B cell (primary cell): ENCODE data around the gene ADAM19. TPM values are rescaled to one million over a fixed set of nuclear protein-coding genes. Genes with fewer than 3 reads are reported as not detected.

Source experiments
- ATAC-seq: fragments of 200-7000 bp; cut with Tn5 transposase; one replicate; pipeline ENCODE4 v1.10.0; 2021; ENCODE audit warnings: low read depth, mild to moderate bottlenecking, moderate number of reproducible peaks, moderate library complexity
- CTCF ChIA-PET: fragments of 350-600 bp; sonication (Branson Sonifier 250); formaldehyde crosslinking; loops from one replicate; lab custom pipeline; 2021; ENCODE audit warnings: antibody characterized with exemption, inconsistent platforms; lab: Charles Lee
- POLR2A ChIA-PET: fragments of 350-600 bp; sonication (Branson Sonifier 250); formaldehyde crosslinking; loops from one replicate; lab custom pipeline; 2021; ENCODE audit warnings: antibody characterized with exemption; lab: Charles Lee
- DNase-seq: peaks from one replicate; pipeline ENCODE4 v3.0.0; 2013
- H2AFZ ChIP-seq: 2 replicates; pipeline ENCODE4 v1.6.1; 2012; ENCODE audit warnings: mild to moderate bottlenecking, low read depth, low read length; ENCODE audit not compliant: insufficient read depth, poor library complexity, severe bottlenecking
- H3K27ac ChIP-seq, 2 donors: 1 replicate in 1 of 2; 2 replicates in 1 of 2; pipeline ENCODE4 v1.5.1; 2012 to 2013; ENCODE audit warnings: low read length in 2 of 2, mild to moderate bottlenecking in 2 of 2, moderate library complexity in 1 of 2
- H3K27me3 ChIP-seq, 4 experiments: fragments of 200-600 bp in 1 of 4; sonication (generic) in 1 of 4; replicated peaks in 1 of 4; 1 replicate in 2 of 4; 2 replicates in 2 of 4; pipeline versions ENCODE4 v1.6.1 to v1.7.0; 2013 to 2016; ENCODE audit warnings: low read length in 3 of 4, mild to moderate bottlenecking in 2 of 4, mixed read lengths in 1 of 4, moderate library complexity in 1 of 4; ENCODE audit not compliant: insufficient read depth in 4 of 4, control insufficient read depth in 3 of 4; ENCODE audit errors: control extremely low read depth in 1 of 4
- H3K36me3 ChIP-seq, 2 experiments: replicated peaks in 1 of 2; 1 replicate in 1 of 2; 2 replicates in 1 of 2; pipeline versions ENCODE4 v1.6.1 to v1.7.1; 2013; ENCODE audit warnings: low read length in 1 of 2; ENCODE audit not compliant: insufficient read depth in 2 of 2, control insufficient read depth in 1 of 2; ENCODE audit errors: control extremely low read depth in 1 of 2, extremely low read depth in 1 of 2
- H3K4me1 ChIP-seq, 2 donors: fragments of 200-600 bp in 1 of 2; sonication (generic) in 1 of 2; 1 replicate in 1 of 2; 2 replicates in 1 of 2; pipeline versions ENCODE4 v1.5.1 to v1.6.1; 2013 to 2017; ENCODE audit warnings: low read length in 2 of 2; ENCODE audit not compliant: control insufficient read depth in 2 of 2, insufficient read depth in 2 of 2
- H3K4me2 ChIP-seq: replicated peaks from 2 replicates; pipeline ENCODE3; 2012; ENCODE audit warnings: mild to moderate bottlenecking, low read depth, low read length; ENCODE audit not compliant: poor library complexity, severe bottlenecking
- H3K4me3 ChIP-seq, 5 experiments: fragments of 200-600 bp in 1 of 5; sonication (generic) in 1 of 5; 1 replicate in 3 of 5; 2 replicates in 2 of 5; pipeline versions ENCODE4 v1.5.1 to v1.7.0; 2011 to 2016; ENCODE audit warnings: low read length in 4 of 5, mild to moderate bottlenecking in 4 of 5, low read depth in 2 of 5, control low read depth in 1 of 5, moderate library complexity in 1 of 5; ENCODE audit not compliant: insufficient read depth in 1 of 5; ENCODE audit errors: control extremely low read depth in 1 of 5, extremely low read depth in 1 of 5
- H3K79me2 ChIP-seq: fragments of 200-600 bp; sonication (generic); one replicate; pipeline ENCODE4 v1.6.0; 2016; ENCODE audit warnings: low read length; ENCODE audit not compliant: control insufficient read depth, insufficient read depth
- H3K9ac ChIP-seq: fragments of 200-600 bp; sonication (generic); 2 replicates; pipeline ENCODE4 v1.6.1; 2017; ENCODE audit warnings: mild to moderate bottlenecking, low read length, moderate library complexity
- H3K9me3 ChIP-seq, 3 donors: one replicate each; pipeline versions ENCODE4 v1.6.1 to v1.7.1; 2013; ENCODE audit warnings: low read length in 2 of 3; ENCODE audit not compliant: control insufficient read depth in 2 of 3, insufficient read depth in 1 of 3; ENCODE audit errors: control extremely low read depth in 1 of 3
- H4K20me1 ChIP-seq: 2 replicates; pipeline ENCODE4 v1.6.0; 2012; ENCODE audit warnings: mild to moderate bottlenecking, low read length; ENCODE audit not compliant: insufficient read depth, control insufficient read depth, poor library complexity, severe bottlenecking
- H3K27ac Mint-ChIP-seq: one replicate; pipeline ENCODE4 v1.8.0; 2021; ENCODE audit warnings: mixed read lengths
- H3K27me3 Mint-ChIP-seq: one replicate; pipeline ENCODE4 v1.8.0; 2021; ENCODE audit warnings: mixed read lengths
- H3K4me1 Mint-ChIP-seq: one replicate; pipeline ENCODE4 v1.8.0; 2021; ENCODE audit warnings: mixed read lengths
- H3K4me3 Mint-ChIP-seq: one replicate; pipeline ENCODE4 v1.8.0; 2021; ENCODE audit warnings: mixed read lengths
- H3K9me3 Mint-ChIP-seq: one replicate; pipeline ENCODE4 v1.8.0; 2022; ENCODE audit warnings: mixed read lengths; ENCODE audit not compliant: insufficient read depth
- EZH2 ChIP-seq: IDR thresholded peaks from 2 replicates; pipeline ENCODE4 v1.6.1; 2012; ENCODE audit warnings: borderline replicate concordance, low read depth, mild to moderate bottlenecking, moderate library complexity, low read length; ENCODE audit not compliant: insufficient read depth, poor library complexity, severe bottlenecking
- WGBS: methylation state at CpG from one replicate; pipeline ENCODE4 v1.1.5; 2013; ENCODE audit warnings: missing lambda C conversion rate; ENCODE audit not compliant: insufficient coverage; 5-methylcytosine and 5-hydroxymethylcytosine counted together
- intact Hi-C: fragments of 100-400 bp; cut with micrococcal nuclease; formaldehyde crosslinking; loops from one replicate; pipeline ENCODE4 v1.10.0; 2022
- polyA plus RNA-seq: library from polyadenylated mRNA; depleted of rRNA; stranded (reverse); fragments of >200 nt; gene quantifications from 2 replicates; pipeline ENCODE4 v1.2.3, GENCODE V29; 2012
- total RNA-seq, 2 donors: library from RNA; stranded (reverse); fragments of 120-200 nt in 1 of 2; gene quantifications; 1 replicate in 1 of 2; 2 replicates in 1 of 2; pipeline versions ENCODE4 v1.2.3 to v1.2.4, GENCODE V29; 2013 to 2022
- TF ChIP-seq, protein P1 (sequence below): fragments of 200-600 bp; IDR thresholded peaks from one replicate; pipeline ENCODE4 v1.8.0; 2022; ENCODE audit warnings: antibody characterized with exemption, mild to moderate bottlenecking

ADAM19 gene
- total and polyA plus RNA-seq, 2 donors (not counting 1 experiment from before 2014, with no cell fraction given): 110 to 171 TPM

GRCh38 chr5:157616785-157617184, 41.2 kb upstream of the ADAM19 start:
- H3K4me3 ChIP-seq: no peak overlapping the region
- no peak overlapping the region for H3K27ac ChIP-seq
- no peak overlapping the region for H3K4me2 ChIP-seq
- DNase-seq (no peak), ATAC-seq (no peak)
- H3K4me1 Mint-ChIP-seq: peaks cover 30% of the 10 kb centered on the region
- no peak overlapping the region for H2AFZ ChIP-seq
- H3K9me3 ChIP-seq: no peaks in the 10 kb centered on the region
- peaks cover 13% of the 10 kb centered on the region for H3K79me2 ChIP-seq
- no peak overlapping the region for H3K27ac Mint-ChIP-seq
- ChIA-PET CTCF (interaction anchor here (1.1 to 1.5 kb wide), 3 partner anchors 38 to 274 kb away, joined by 3 read pairs; no protein-coding TSS in a partner anchor), POLR2A (no interaction called here)
- TF ChIP-seq, protein P1, sequence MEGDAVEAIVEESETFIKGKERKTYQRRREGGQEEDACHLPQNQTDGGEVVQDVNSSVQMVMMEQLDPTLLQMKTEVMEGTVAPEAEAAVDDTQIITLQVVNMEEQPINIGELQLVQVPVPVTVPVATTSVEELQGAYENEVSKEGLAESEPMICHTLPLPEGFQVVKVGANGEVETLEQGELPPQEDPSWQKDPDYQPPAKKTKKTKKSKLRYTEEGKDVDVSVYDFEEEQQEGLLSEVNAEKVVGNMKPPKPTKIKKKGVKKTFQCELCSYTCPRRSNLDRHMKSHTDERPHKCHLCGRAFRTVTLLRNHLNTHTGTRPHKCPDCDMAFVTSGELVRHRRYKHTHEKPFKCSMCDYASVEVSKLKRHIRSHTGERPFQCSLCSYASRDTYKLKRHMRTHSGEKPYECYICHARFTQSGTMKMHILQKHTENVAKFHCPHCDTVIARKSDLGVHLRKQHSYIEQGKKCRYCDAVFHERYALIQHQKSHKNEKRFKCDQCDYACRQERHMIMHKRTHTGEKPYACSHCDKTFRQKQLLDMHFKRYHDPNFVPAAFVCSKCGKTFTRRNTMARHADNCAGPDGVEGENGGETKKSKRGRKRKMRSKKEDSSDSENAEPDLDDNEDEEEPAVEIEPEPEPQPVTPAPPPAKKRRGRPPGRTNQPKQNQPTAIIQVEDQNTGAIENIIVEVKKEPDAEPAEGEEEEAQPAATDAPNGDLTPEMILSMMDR: no peak
- TF ChIP-seq EZH2: no peak
- no peaks in the 10 kb centered on the region for H3K27me3 Mint-ChIP-seq
- 91% methylated on average over 2 of the region's 4 CpGs for WGBS
- H3K4me3 Mint-ChIP-seq: no peak overlapping the region
- intact Hi-C loops: no loop called here
- no peaks in the 10 kb centered on the region for H3K27me3 ChIP-seq
- no peaks in the 10 kb centered on the region for H3K36me3 ChIP-seq
- H4K20me1 ChIP-seq: no peaks in the 10 kb centered on the region
- no peak overlapping the region for H3K9ac ChIP-seq
- peaks cover 13 to 15% of the 10 kb centered on the region in 2 donors for H3K4me1 ChIP-seq
- H3K9me3 Mint-ChIP-seq: no peaks in the 10 kb centered on the region

- ATAC-seq: no peak
- Histone ChIP-seq H3K4me3 (no peak overlapping the region), H3K9me3 (no peaks in the 10 kb centered on the region), H3K4me1 (peaks cover 26 to 27% of the 10 kb centered on the region in 2 donors), H3K4me2 (peak overlapping the region; percentile 51), H3K27me3 (no peaks in the 10 kb centered on the region), H4K20me1 (no peaks in the 10 kb centered on the region), H2AFZ (peak overlapping the region; percentile 66), H3K27ac (peak overlapping the region in 1 of 2 donors; percentile 14), H3K9ac (no peak overlapping the region), H3K36me3 (no peaks in the 10 kb centered on the region), H3K79me2 (peaks cover 23% of the 10 kb centered on the region)
- TF ChIP-seq EZH2: no peak
- TF ChIP-seq, protein P1: no peak
- peaks cover 36% of the 10 kb centered on the region for H3K4me1 Mint-ChIP-seq
- POLR2A ChIA-PET: interaction anchor here (0.7 kb wide), 1 partner anchor 22 kb away, joined by 3 read pairs; no protein-coding TSS in a partner anchor
- 71% methylated on average over 9 of the region's 11 CpGs for WGBS
- no peak for DNase-seq
- CTCF ChIA-PET: interaction anchor here (0.8 to 1.2 kb wide), 3 partner anchors 36 to 58 kb away, joined by 3 read pairs; no protein-coding TSS in a partner anchor
- peak overlapping the region; percentile 63 for H3K27ac Mint-ChIP-seq
- H3K27me3 Mint-ChIP-seq: no peaks in the 10 kb centered on the region
- H3K4me3 Mint-ChIP-seq: peak overlapping the region; percentile 4
- intact Hi-C loops: no loop called here
- no peaks in the 10 kb centered on the region for H3K9me3 Mint-ChIP-seq
These were observed 38.0 kb upstream of the ADAM19 start for GRCh38 chr5:157613385-157614245.
